Glutamatergic neuron (in vitro differentiated cells): ENCODE measurements around the gene DNAJC10. TPM values are rescaled to one million over a fixed set of nuclear protein-coding genes. Genes with fewer than 3 reads are reported as not detected.

Experiments
- DNase-seq: peaks from one replicate; pipeline ENCODE4 v3.0.0; 2022
- H3K27ac Mint-ChIP-seq: one replicate; pipeline ENCODE4 v1.8.0; 2020; ENCODE audit warnings: mild to moderate bottlenecking, mixed read lengths, inconsistent platforms; ENCODE audit not compliant: unreplicated experiment
- H3K27me3 Mint-ChIP-seq: one replicate; pipeline ENCODE4 v1.8.0; 2020; ENCODE audit warnings: mild to moderate bottlenecking, moderate library complexity, mixed read lengths, inconsistent platforms; ENCODE audit not compliant: unreplicated experiment
- H3K36me3 Mint-ChIP-seq: one replicate; pipeline ENCODE4 v1.8.0; 2020; ENCODE audit warnings: mild to moderate bottlenecking, mixed read lengths, inconsistent platforms; ENCODE audit not compliant: unreplicated experiment
- H3K4me1 Mint-ChIP-seq: one replicate; pipeline ENCODE4 v1.8.0; 2020; ENCODE audit warnings: mild to moderate bottlenecking, low read depth, mixed read lengths, inconsistent platforms; ENCODE audit not compliant: unreplicated experiment
- H3K4me3 Mint-ChIP-seq: one replicate; pipeline ENCODE4 v1.8.0; 2020; ENCODE audit warnings: mild to moderate bottlenecking, mixed read lengths, inconsistent platforms; ENCODE audit not compliant: unreplicated experiment
- H3K9me3 Mint-ChIP-seq: one replicate; pipeline ENCODE4 v1.8.0; 2020; ENCODE audit warnings: mild to moderate bottlenecking, moderate library complexity, mixed read lengths, inconsistent platforms; ENCODE audit not compliant: unreplicated experiment
- long read RNA-seq: library from polyadenylated mRNA; unstranded; transcript quantifications from one replicate; pipeline ENCODE4 v2.0.0, GENCODE V29; 2020; ENCODE audit not compliant: unreplicated experiment
- total RNA-seq: library from RNA; stranded (reverse); fragmentation: NEBNext Ultra II Directional; extraction: Animal tissue kit (Norgen Biotek cat#: 25700); gene quantifications from one replicate; pipeline ENCODE4 v1.2.1, GENCODE V29; 2021; ENCODE audit not compliant: unreplicated experiment
- TF ChIP-seq, protein P1 (sequence below): fragments of 200-600 bp; sonication (generic); IDR thresholded peaks from one replicate; pipeline ENCODE4 v1.5.0; 2021; ENCODE audit not compliant: partially characterized antibody, unreplicated experiment

Gene DNAJC10
- total RNA-seq = 63.0 TPM
- long read RNA-seq, full-length matches to known transcripts = 6 of 11 reads
- long read RNA-seq, partial matches to known transcripts = 3 of 11 reads
- long read RNA-seq, other reads (novel, unspliced or antisense) = 2 of 11 reads

DNA sequence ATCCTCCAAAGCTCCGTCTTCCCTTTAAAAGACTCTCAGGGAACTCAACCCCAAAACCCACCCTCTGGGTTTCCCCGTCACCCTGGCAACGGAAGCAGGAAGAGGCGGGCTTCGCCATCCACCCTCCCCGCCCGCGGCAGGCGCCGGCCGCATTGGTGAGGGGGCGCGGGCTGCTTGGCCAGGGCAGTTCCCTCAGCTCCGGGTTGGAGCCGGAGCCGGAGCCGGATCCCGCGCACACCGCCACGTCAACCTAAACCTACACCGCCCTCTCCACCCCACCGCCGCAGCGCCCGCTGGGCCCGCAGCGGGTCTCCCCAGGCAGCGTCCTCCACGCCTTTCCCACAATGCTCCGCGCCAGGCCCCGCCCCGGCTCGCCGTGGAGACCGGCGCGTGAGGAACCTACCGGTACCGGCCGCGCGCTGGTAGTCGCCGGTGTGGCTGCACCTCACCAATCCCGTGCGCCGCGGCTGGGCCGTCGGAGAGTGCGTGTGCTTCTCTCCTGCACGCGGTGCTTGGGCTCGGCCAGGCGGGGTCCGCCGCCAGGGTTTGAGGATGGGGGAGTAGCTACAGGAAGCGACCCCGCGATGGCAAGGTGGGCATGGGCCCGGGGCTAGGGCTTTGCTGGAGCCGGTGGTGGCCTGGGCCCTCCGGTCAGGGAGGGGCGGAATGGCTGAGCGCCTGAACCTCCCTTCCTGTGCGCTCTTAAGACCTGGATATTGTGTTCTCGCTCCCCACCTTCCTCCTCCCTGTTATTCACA lies at the start of gene DNAJC10:
DNAJC10 (plus strand) TSS at position 366 of the 758 bp plus-strand sequence. CDS start 1,830 bp downstream, outside the sequence.
- H3K27ac Mint-ChIP-seq = no peak within 1 kb of the TSS
- no peaks in the 10 kb centered on the region for H3K27me3 Mint-ChIP-seq
- no peak within 1 kb of the TSS for H3K4me3 Mint-ChIP-seq
- H3K36me3 Mint-ChIP-seq = no peaks in the 10 kb centered on the region
- no peaks in the 10 kb centered on the region for H3K4me1 Mint-ChIP-seq
- TF ChIP-seq, protein P1, sequence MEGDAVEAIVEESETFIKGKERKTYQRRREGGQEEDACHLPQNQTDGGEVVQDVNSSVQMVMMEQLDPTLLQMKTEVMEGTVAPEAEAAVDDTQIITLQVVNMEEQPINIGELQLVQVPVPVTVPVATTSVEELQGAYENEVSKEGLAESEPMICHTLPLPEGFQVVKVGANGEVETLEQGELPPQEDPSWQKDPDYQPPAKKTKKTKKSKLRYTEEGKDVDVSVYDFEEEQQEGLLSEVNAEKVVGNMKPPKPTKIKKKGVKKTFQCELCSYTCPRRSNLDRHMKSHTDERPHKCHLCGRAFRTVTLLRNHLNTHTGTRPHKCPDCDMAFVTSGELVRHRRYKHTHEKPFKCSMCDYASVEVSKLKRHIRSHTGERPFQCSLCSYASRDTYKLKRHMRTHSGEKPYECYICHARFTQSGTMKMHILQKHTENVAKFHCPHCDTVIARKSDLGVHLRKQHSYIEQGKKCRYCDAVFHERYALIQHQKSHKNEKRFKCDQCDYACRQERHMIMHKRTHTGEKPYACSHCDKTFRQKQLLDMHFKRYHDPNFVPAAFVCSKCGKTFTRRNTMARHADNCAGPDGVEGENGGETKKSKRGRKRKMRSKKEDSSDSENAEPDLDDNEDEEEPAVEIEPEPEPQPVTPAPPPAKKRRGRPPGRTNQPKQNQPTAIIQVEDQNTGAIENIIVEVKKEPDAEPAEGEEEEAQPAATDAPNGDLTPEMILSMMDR = no peak
- H3K9me3 Mint-ChIP-seq = no peaks in the 10 kb centered on the region
- DNase-seq = peak; percentile 90

- Mint-ChIP-seq H3K9me3 (peaks cover under 1% of the 10 kb centered on the region), H3K36me3 (no peaks in the 10 kb centered on the region), H3K27me3 (peaks cover 6% of the 10 kb centered on the region), H3K4me3 (no peak overlapping the region), H3K4me1 (no peaks in the 10 kb centered on the region), H3K27ac (no peak overlapping the region)
- DNase-seq = no peak
- TF ChIP-seq, protein P1 = peak; percentile 76
Measured at GRCh38 chr2:182666674-182667314, 49.3 kb upstream of the DNAJC10 start.

DNA sequence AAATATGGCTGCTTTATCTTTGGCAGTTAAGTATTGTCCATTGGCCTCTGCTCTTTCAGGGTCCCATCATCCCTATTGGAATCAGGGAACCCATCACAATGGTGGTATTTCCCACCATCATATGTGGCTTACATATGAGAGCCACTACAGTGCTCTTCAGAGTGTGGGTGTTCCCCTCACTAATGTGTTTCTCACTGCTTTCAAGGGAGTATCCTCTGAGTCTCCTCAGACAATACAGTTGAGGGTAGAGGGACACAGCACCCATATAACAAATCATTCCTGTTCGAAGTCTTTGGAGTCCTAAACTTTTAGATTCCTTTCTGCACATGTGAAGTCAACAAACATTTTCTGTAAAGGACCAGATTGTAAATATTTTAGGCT lies 48.8 kb upstream of the DNAJC10 start:
- no peak for DNase-seq
- Mint-ChIP-seq H3K4me1 (no peaks in the 10 kb centered on the region), H3K27me3 (peaks cover 6% of the 10 kb centered on the region), H3K36me3 (no peaks in the 10 kb centered on the region), H3K27ac (no peak overlapping the region), H3K9me3 (peaks cover 2% of the 10 kb centered on the region), H3K4me3 (no peak overlapping the region)
- TF ChIP-seq, protein P1 = peak; percentile 7

- no peaks in the 10 kb centered on the region for H3K4me1 Mint-ChIP-seq
- no peak overlapping the region for H3K4me3 Mint-ChIP-seq
- no peak for DNase-seq
- peaks cover 6% of the 10 kb centered on the region for H3K27me3 Mint-ChIP-seq
- H3K36me3 Mint-ChIP-seq = no peaks in the 10 kb centered on the region
- TF ChIP-seq, protein P1 = no peak
- H3K9me3 Mint-ChIP-seq = peaks cover 2% of the 10 kb centered on the region
- no peak overlapping the region for H3K27ac Mint-ChIP-seq
Measured at GRCh38 chr2:182668671-182669070, 47.4 kb upstream of the DNAJC10 start.
